H1 (cell line): ENCODE data around the gene FHIP1B. TPM values are rescaled to one million over a fixed set of nuclear protein-coding genes. Genes with fewer than 3 reads are reported as not detected.

Source experiments
- CTCF ChIA-PET: fragments of 300-600 bp; sonication (Branson Sonifier 250); formaldehyde crosslinking; loops from one replicate; lab custom pipeline; 2021; ENCODE audit not compliant: partially characterized antibody; lab: Charles Lee
- POLR2A ChIA-PET: fragments of 300-600 bp; sonication (Branson Sonifier 250); formaldehyde crosslinking; loops from one replicate; lab custom pipeline; 2021; ENCODE audit warnings: inconsistent platforms; ENCODE audit not compliant: partially characterized antibody; lab: Charles Lee
- DNase-seq, 2 experiments: peaks; one replicate each; pipeline versions ENCODE4 v3.0.0 to v3.0.0-alpha.2; 2010 to 2022; ENCODE audit warnings: low spot score in 2 of 2, low read depth in 1 of 2, mixed read lengths in 1 of 2
- FAIRE-seq: peaks from 2 replicates; lab custom pipeline; 2011; peaks lifted over from hg19 to GRCh38; lab: Jason Lieb, UNC
- H2AFZ ChIP-seq: 2 replicates; pipeline ENCODE4 v1.8.1; 2012; ENCODE audit warnings: low read length, inconsistent platforms
- H2AK5ac ChIP-seq: 2 replicates; pipeline ENCODE4 v1.6.1; 2013; ENCODE audit warnings: low read depth, low read length
- H2BK120ac ChIP-seq: replicated peaks from 2 replicates; pipeline ENCODE3; 2013; ENCODE audit warnings: low read depth, low read length, inconsistent platforms
- H2BK12ac ChIP-seq: 2 replicates; pipeline ENCODE4 v1.6.1; 2013; ENCODE audit warnings: low read depth, low read length
- H2BK15ac ChIP-seq: 2 replicates; pipeline ENCODE4 v1.6.1; 2013; ENCODE audit warnings: low read length
- H2BK20ac ChIP-seq: 2 replicates; pipeline ENCODE4 v1.6.1; 2013; ENCODE audit warnings: low read length
- H2BK5ac ChIP-seq: 2 replicates; pipeline ENCODE4 v1.6.1; 2013; ENCODE audit warnings: low read depth, low read length
- H3K14ac ChIP-seq: 2 replicates; pipeline ENCODE4 v1.6.1; 2013; ENCODE audit warnings: inconsistent platforms; ENCODE audit not compliant: insufficient read length
- H3K18ac ChIP-seq: 2 replicates; pipeline ENCODE4 v1.6.1; 2013; ENCODE audit warnings: low read length; ENCODE audit errors: extremely low read depth
- H3K23ac ChIP-seq: 2 replicates; pipeline ENCODE4 v1.6.1; 2013; ENCODE audit warnings: inconsistent platforms; ENCODE audit not compliant: insufficient read length
- H3K23me2 ChIP-seq: 2 replicates; pipeline ENCODE4 v1.6.1; 2013; ENCODE audit warnings: low read depth, low read length
- H3K27ac ChIP-seq: 2 replicates; pipeline ENCODE4 v1.6.1; 2011; ENCODE audit warnings: low read depth, low read length, inconsistent platforms
- H3K27me3 ChIP-seq, 4 experiments: replicated peaks in 1 of 4; 1 replicate in 1 of 4; 2 replicates in 3 of 4; pipeline versions ENCODE4 v1.6.1 to v1.8.1; 2011 to 2013; ENCODE audit warnings: low read length in 3 of 4, mild to moderate bottlenecking in 3 of 4, inconsistent platforms in 2 of 4, mixed read lengths in 2 of 4, moderate library complexity in 1 of 4; ENCODE audit not compliant: control insufficient read depth in 3 of 4, insufficient read depth in 3 of 4; ENCODE audit errors: extremely low read depth in 1 of 4
- H3K36me3 ChIP-seq, 4 experiments: 2 replicates each; pipeline versions ENCODE4 v1.6.1 to v1.8.1; 2011 to 2013; ENCODE audit warnings: mild to moderate bottlenecking in 4 of 4, low read length in 3 of 4, moderate library complexity in 2 of 4, control low read depth in 1 of 4, inconsistent platforms in 1 of 4; ENCODE audit not compliant: insufficient read depth in 4 of 4, control insufficient read depth in 2 of 4
- H3K4ac ChIP-seq: replicated peaks from 2 replicates; pipeline ENCODE3; 2013; ENCODE audit warnings: low read length, low read depth, mixed read lengths, inconsistent platforms; ENCODE audit not compliant: insufficient read length
- H3K4me1 ChIP-seq, 4 experiments: replicated peaks in 1 of 4; 1 replicate in 1 of 4; 2 replicates in 3 of 4; pipeline versions ENCODE4 v1.6.1 to v1.8.1; 2011 to 2013; ENCODE audit warnings: low read length in 3 of 4, inconsistent platforms in 2 of 4, mixed read lengths in 1 of 4; ENCODE audit not compliant: insufficient read depth in 4 of 4, control insufficient read depth in 3 of 4
- H3K4me2 ChIP-seq, 2 experiments: 2 replicates each; pipeline versions ENCODE4 v1.6.1 to v1.8.1; 2011 to 2013; ENCODE audit warnings: low read depth in 2 of 2, low read length in 2 of 2, control low read depth in 1 of 2, inconsistent platforms in 1 of 2, mild to moderate bottlenecking in 1 of 2; ENCODE audit not compliant: insufficient read depth in 1 of 2
- H3K4me3 ChIP-seq, 4 experiments: fragments of 200-600, 300-600 bp in 1 of 4; sonication (generic), shearing (Covaris generic), sonication (Bioruptor Twin) in 1 of 4; 2 replicates each; pipeline versions ENCODE4 v1.5.1 to v1.8.1; 2011 to 2016; ENCODE audit warnings: low read length in 4 of 4, low read depth in 3 of 4, control low read depth in 2 of 4, inconsistent platforms in 2 of 4, mild to moderate bottlenecking in 2 of 4, mixed read lengths in 1 of 4, moderate library complexity in 1 of 4; ENCODE audit not compliant: insufficient read depth in 2 of 4; ENCODE audit errors: extremely low read depth in 1 of 4
- H3K56ac ChIP-seq: replicated peaks from 2 replicates; pipeline ENCODE3; 2013; ENCODE audit warnings: low read depth, mild to moderate bottlenecking, mixed read lengths, low read length, inconsistent platforms; ENCODE audit not compliant: insufficient read length
- H3K79me1 ChIP-seq: 2 replicates; pipeline ENCODE4 v1.6.1; 2013; ENCODE audit warnings: low read depth, low read length, control low read depth
- H3K79me2 ChIP-seq, 2 experiments: 2 replicates each; pipeline versions ENCODE4 v1.6.1 to v1.8.1; 2012 to 2013; ENCODE audit warnings: low read length in 2 of 2, mild to moderate bottlenecking in 2 of 2, inconsistent platforms in 1 of 2; ENCODE audit not compliant: insufficient read depth in 2 of 2, control insufficient read depth in 1 of 2
- H3K9ac ChIP-seq, 4 experiments: replicated peaks in 1 of 4; 1 replicate in 1 of 4; 2 replicates in 3 of 4; pipeline versions ENCODE4 v1.6.1 to v1.8.1; 2011 to 2013; ENCODE audit warnings: low read depth in 3 of 4, low read length in 3 of 4, control low read depth in 2 of 4, mild to moderate bottlenecking in 2 of 4, moderate library complexity in 2 of 4, inconsistent platforms in 1 of 4; ENCODE audit errors: extremely low read depth in 1 of 4
- H3K9me3 ChIP-seq, 2 experiments: 2 replicates each; pipeline versions ENCODE4 v1.6.1 to v1.8.1; 2012 to 2013; ENCODE audit warnings: mild to moderate bottlenecking in 2 of 2, moderate library complexity in 2 of 2, control low read depth in 1 of 2, inconsistent platforms in 1 of 2, low read depth in 1 of 2, low read length in 1 of 2, mixed read lengths in 1 of 2; ENCODE audit not compliant: insufficient read depth in 2 of 2
- H4K20me1 ChIP-seq, 2 experiments: replicated peaks in 1 of 2; 2 replicates each; pipeline versions ENCODE3 to v1.8.1; 2011 to 2013; ENCODE audit warnings: inconsistent platforms in 2 of 2, low read length in 2 of 2, mild to moderate bottlenecking in 1 of 2; ENCODE audit not compliant: insufficient read depth in 2 of 2, control insufficient read depth in 1 of 2
- H4K5ac ChIP-seq: 2 replicates; pipeline ENCODE4 v1.6.1; 2013; ENCODE audit warnings: low read length, low read depth, mixed read lengths, inconsistent platforms; ENCODE audit not compliant: insufficient read length
- H4K8ac ChIP-seq: 2 replicates; pipeline ENCODE4 v1.8.0; 2013; ENCODE audit warnings: mild to moderate bottlenecking, moderate library complexity, low read length, inconsistent platforms; ENCODE audit not compliant: insufficient read depth; ENCODE audit errors: extremely low read depth
- H4K91ac ChIP-seq: replicated peaks from 2 replicates; pipeline ENCODE3; 2013; ENCODE audit warnings: low read length, mixed read lengths, inconsistent platforms; ENCODE audit not compliant: insufficient read length
- EP300 ChIP-seq, 2 experiments: IDR thresholded peaks; 1 replicate in 1 of 2; 2 replicates in 1 of 2; pipeline ENCODE4 v1.6.1; 2011 to 2012; ENCODE audit warnings: low read depth in 2 of 2, low read length in 2 of 2, mild to moderate bottlenecking in 2 of 2, borderline replicate concordance in 1 of 2, inconsistent platforms in 1 of 2, moderate library complexity in 1 of 2
- WGBS, 2 experiments: shearing (Covaris generic) in 1 of 2; methylation state at CpG; one replicate each; pipeline versions ENCODE4 v1.1.6 to v1.1.7; 2013 to 2015; ENCODE audit warnings: low lambda C conversion rate in 2 of 2, mixed read lengths in 2 of 2, inconsistent platforms in 1 of 2, low coverage in 1 of 2, missing lambda C conversion rate in 1 of 2; ENCODE audit not compliant: insufficient replicate concordance in 2 of 2, insufficient coverage in 1 of 2, insufficient read length in 1 of 2; ENCODE audit errors: extremely low coverage in 1 of 2, missing lambda C conversion rate in 1 of 2; 5-methylcytosine and 5-hydroxymethylcytosine counted together
- polyA plus RNA-seq, 7 experiments: library from polyadenylated mRNA; depleted of rRNA in 3 of 7; stranded (reverse) in 5 of 7; unstranded in 2 of 7; fragments of >200 nt in 5 of 7; fragments of 200-250 nt in 2 of 7; gene quantifications; 1 replicate in 5 of 7; 2 replicates in 1 of 7; 4 replicates in 1 of 7; pipeline versions ENCODE4 v1.2.1 to v1.2.3, GENCODE V29; 2011 to 2013; ENCODE audit warnings: missing spikeins in 2 of 7, mixed read lengths in 2 of 7
- total RNA-seq: library from RNA; stranded (reverse); fragmentation: NEBNext Ultra II Directional; extraction: Animal tissue kit (Norgen Biotek cat#: 25700); gene quantifications from 2 replicates; pipeline ENCODE4 v1.2.1, GENCODE V29; 2021

The FHIP1B gene
- total and polyA plus RNA-seq, 2 of the 8 experiments (the other 6 are each of a cell fraction or from before 2014, with no cell fraction given) = 16.8 to 41.9 TPM

DNA sequence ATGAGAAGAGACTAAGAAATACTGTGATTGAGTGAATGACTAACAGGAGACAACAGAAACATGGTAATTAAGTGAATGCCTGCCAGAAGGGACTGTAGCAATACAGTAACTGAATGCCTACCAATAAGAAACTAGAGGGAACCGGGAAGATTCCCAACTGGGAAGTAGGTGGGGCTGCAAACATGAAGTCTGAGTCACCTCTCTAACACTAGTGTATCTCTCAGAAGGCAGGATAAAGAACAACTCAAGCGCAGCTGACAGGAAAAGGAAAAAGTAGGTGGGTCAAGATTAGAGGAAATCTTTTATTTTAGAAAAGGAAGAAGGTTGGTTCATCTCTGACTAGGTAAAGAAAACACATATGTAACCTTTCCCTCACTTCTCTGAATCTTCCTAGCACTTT lies 15.1 kb downstream of the FHIP1B start:
- no peak for FAIRE-seq
- POLR2A ChIA-PET = no interaction called here

More for the DNA sequence above, 15.1 kb downstream of the FHIP1B start:
- H2BK15ac ChIP-seq = no peak overlapping the region
- H3K79me2 ChIP-seq = no peaks in the 10 kb centered on the region
- H2BK120ac ChIP-seq = no peak overlapping the region
- H3K14ac ChIP-seq = no peak overlapping the region
- no peak overlapping the region for H3K4me3 ChIP-seq
- H2BK20ac ChIP-seq = no peak overlapping the region
- no peak overlapping the region for H3K4ac ChIP-seq
- no peaks in the 10 kb centered on the region for H3K79me1 ChIP-seq
- 87% methylated on average over 2 of the region's 2 CpGs; no CpG with 5 or more reads in 1 of the 2 experiments for WGBS, 2 experiments
- DNase-seq = no peak
- H3K36me3 ChIP-seq = peaks cover 2 to 28% (median 22%) of the 10 kb centered on the region in 4 experiments; a peak in 6 of 8 replicates
- no peak overlapping the region for H2BK12ac ChIP-seq
- H3K9me3 ChIP-seq = no peaks in the 10 kb centered on the region
- no peak overlapping the region for H3K9ac ChIP-seq
- H2BK5ac ChIP-seq = no peak overlapping the region
- no peak overlapping the region for H3K18ac ChIP-seq
- H2AK5ac ChIP-seq = no peak overlapping the region
- no peak overlapping the region for H3K4me2 ChIP-seq
- no peak overlapping the region for H4K8ac ChIP-seq
- no peak for TF ChIP-seq EP300 (IDR thresholded peaks at IDR 0.05; ENCODE audit: borderline replicate concordance in 1 of 2, low read depth in 2 of 2, low read length in 2 of 2)
- no peaks in the 10 kb centered on the region for H3K4me1 ChIP-seq
- H4K91ac ChIP-seq = no peak overlapping the region
- H3K56ac ChIP-seq = no peak overlapping the region
- H3K23me2 ChIP-seq = no peaks in the 10 kb centered on the region; the same call in 1 of the 2 replicates
- H2AFZ ChIP-seq = no peak overlapping the region
- H4K5ac ChIP-seq = no peak overlapping the region
- no peak overlapping the region for H3K23ac ChIP-seq
- CTCF ChIA-PET = interaction anchor here (0.5 to 1.3 kb wide), 3 partner anchors 9 to 97 kb away, joined by 3 to 5 read pairs (median 4); no protein-coding TSS in a partner anchor
- H3K27me3 ChIP-seq = no peaks in the 10 kb centered on the region
- H3K27ac ChIP-seq = no peak overlapping the region
- peaks cover 2 to 6% of the 10 kb centered on the region in 2 experiments for H4K20me1 ChIP-seq
